LNCAP (cell line): ENCODE measurements around the gene ZNF740.

Experiments
- TF ChIP-seq, protein P1 (sequence below): fragments of 450-650 bp; IDR thresholded peaks from 2 replicates; pipeline ENCODE4 v1.5.1; 2017; ENCODE audit warnings: mild to moderate bottlenecking

ZNF740 gene

DNA sequence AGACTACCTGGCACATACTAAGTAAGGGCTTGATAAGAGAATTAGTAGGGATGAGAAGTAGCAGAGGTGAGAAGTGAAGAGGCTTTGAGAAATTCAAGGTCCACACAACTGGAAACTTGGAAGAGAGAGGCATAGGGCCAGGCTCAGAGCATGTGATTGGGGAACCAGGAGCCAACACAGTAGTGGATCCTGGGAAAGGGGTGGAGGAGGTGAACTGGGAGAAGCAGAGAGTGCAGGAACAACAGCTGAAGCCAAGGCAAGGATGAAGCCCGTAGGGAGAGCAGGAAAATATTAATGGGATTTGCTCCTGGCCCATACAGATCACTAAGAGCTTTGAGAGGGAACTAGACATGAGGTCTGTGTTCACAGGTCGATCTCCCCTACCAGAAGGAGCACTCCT, 27.9 kb downstream of the ZNF740 start:
- TF ChIP-seq, protein P1, sequence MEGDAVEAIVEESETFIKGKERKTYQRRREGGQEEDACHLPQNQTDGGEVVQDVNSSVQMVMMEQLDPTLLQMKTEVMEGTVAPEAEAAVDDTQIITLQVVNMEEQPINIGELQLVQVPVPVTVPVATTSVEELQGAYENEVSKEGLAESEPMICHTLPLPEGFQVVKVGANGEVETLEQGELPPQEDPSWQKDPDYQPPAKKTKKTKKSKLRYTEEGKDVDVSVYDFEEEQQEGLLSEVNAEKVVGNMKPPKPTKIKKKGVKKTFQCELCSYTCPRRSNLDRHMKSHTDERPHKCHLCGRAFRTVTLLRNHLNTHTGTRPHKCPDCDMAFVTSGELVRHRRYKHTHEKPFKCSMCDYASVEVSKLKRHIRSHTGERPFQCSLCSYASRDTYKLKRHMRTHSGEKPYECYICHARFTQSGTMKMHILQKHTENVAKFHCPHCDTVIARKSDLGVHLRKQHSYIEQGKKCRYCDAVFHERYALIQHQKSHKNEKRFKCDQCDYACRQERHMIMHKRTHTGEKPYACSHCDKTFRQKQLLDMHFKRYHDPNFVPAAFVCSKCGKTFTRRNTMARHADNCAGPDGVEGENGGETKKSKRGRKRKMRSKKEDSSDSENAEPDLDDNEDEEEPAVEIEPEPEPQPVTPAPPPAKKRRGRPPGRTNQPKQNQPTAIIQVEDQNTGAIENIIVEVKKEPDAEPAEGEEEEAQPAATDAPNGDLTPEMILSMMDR, result no peak

- TF ChIP-seq, protein P1, result no peak
These were observed 28.4 kb downstream of the ZNF740 start for GRCh38 chr12:53208877-53209463.

GRCh38 chr12:53210843-53211242, 30.3 kb downstream of the ZNF740 start:
- TF ChIP-seq, protein P1, result no peak

GRCh38 chr12:53211476-53212381, 31.2 kb downstream of the ZNF740 start:
- TF ChIP-seq, protein P1, result peak; percentile 44

DNA sequence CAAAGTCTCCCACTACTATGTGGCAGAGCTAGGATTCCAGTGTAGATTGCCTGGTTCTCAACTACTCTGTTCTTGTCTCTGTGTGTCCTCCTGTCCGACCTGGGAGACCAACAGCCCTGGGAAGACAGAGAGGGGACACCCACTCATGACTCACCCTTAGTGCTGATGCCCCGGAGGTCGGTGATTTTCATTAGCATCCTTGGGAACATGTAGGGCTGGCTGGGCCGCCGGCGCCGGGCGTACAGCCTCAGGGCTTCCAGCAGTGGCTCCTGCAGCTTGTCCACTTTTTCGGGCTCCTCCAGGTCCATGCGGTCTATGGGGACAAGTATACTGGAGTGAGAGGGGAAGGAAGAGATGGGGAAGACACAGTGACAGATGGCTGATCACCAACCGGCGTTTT, 32.4 kb downstream of the ZNF740 start:
- TF ChIP-seq, protein P1, result no peak

GRCh38 chr12:53213348-53213747, 32.8 kb downstream of the ZNF740 start:
- TF ChIP-seq, protein P1, result peak; percentile 96

DNA sequence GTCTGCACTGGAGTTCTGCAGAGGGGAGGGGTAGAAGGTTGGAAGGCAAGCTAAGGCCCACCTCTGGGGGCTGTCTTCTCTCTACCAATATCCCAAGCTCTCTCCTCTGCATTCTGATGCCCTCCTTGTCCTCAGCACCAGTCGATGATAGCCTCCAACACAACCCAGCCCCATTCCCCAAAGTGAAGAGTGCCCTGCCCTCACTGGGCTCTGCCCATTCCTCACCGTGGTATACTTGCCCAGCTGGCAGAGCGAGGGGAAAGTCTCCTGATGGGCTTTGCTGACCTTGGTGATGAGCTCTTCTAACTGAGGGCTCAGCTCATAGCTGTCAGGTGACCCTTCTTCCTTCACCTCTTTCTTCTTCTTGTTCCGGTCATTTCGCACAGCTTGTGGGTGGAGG, 33.7 kb downstream of the ZNF740 start:
- TF ChIP-seq, protein P1, result no peak
